GOT3 (cell line): ENCODE results near the gene B4GALNT4.
"Not testable (repeated sequence)": the region's sequence is repeated elsewhere in the genome, so short reads cannot be mapped to it uniquely, and the experiment has no call there.

Experiments used
- DNase-seq: peaks from one replicate; lab custom pipeline; 2025; ENCODE audit warnings: mixed read lengths; lab: John Stamatoyannopoulos, UW

B4GALNT4 gene

GRCh38 chr11:393219-394033, 24.1 kb downstream of the B4GALNT4 start:
- DNase-seq, result no peak

GRCh38 chr11:394034-394857, 24.9 kb downstream of the B4GALNT4 start, which contains the start of gene PKP3:
Gene PKP3 (plus strand): TSS chr11:394209. CDS start chr11:394293, 84 bp downstream.
- DNase-seq, result no peak

- DNase-seq, result no peak
These were observed 25.8 kb downstream of the B4GALNT4 start for GRCh38 chr11:394858-395655.

GRCh38 chr11:395866-396265, 26.6 kb downstream of the B4GALNT4 start:
- no peak for DNase-seq

GRCh38 chr11:396511-396947, 27.2 kb downstream of the B4GALNT4 start:
- no peak for DNase-seq

- DNase-seq, result no peak
These were observed 27.7 kb downstream of the B4GALNT4 start for GRCh38 chr11:396948-397548.

GRCh38 chr11:398826-399225, 29.5 kb downstream of the B4GALNT4 start:
- no peak for DNase-seq

GRCh38 chr11:399731-400211, 30.5 kb downstream of the B4GALNT4 start:
- DNase-seq, result no peak

GRCh38 chr11:400241-400689, 31.0 kb downstream of the B4GALNT4 start:
- DNase-seq, result no peak

GRCh38 chr11:401196-401595, 31.9 kb downstream of the B4GALNT4 start:
- not testable (repeated sequence) for DNase-seq

- no peak for DNase-seq
These were observed 33.9 kb downstream of the B4GALNT4 start for GRCh38 chr11:403021-403760.

GRCh38 chr11:403761-404431, 34.6 kb downstream of the B4GALNT4 start:
- no peak for DNase-seq

GRCh38 chr11:404551-405264, 35.4 kb downstream of the B4GALNT4 start:
- no peak for DNase-seq

GRCh38 chr11:405323-405953, 36.1 kb downstream of the B4GALNT4 start:
- DNase-seq, result no peak

GRCh38 chr11:405954-406795, 36.9 kb downstream of the B4GALNT4 start:
- no peak for DNase-seq

GRCh38 chr11:406796-407650, 37.7 kb downstream of the B4GALNT4 start:
- DNase-seq, result no peak

GRCh38 chr11:407651-408123, 38.4 kb downstream of the B4GALNT4 start:
- DNase-seq, result no peak
